NCI-H748 (cell line): ENCODE data around the gene SFMBT1.

Experiments used
- DNase-seq: peaks from one replicate; lab custom pipeline; 2025; ENCODE audit not compliant: unreplicated experiment; lab: John Stamatoyannopoulos, UW

Gene SFMBT1

DNA sequence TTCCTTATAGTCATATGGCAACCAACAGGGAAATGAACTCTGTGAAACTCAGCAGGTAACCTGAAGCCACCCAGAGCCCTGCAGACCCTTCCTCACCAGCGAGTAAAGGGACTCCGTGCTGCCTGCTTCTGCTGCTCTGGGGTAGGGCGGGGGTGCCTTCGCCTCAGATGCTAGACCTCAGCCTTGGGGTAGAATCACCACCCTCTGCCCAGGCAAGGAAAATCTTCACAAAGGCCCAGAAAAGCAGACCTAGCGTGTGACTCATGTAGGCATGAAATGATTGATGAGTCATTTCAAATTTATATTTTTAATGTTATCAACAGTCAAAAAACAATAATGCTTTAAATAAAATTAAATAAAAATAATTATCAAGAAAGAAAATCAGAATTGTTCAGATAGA is 155.1 kb downstream of the SFMBT1 start:
- DNase-seq = no peak

DNA sequence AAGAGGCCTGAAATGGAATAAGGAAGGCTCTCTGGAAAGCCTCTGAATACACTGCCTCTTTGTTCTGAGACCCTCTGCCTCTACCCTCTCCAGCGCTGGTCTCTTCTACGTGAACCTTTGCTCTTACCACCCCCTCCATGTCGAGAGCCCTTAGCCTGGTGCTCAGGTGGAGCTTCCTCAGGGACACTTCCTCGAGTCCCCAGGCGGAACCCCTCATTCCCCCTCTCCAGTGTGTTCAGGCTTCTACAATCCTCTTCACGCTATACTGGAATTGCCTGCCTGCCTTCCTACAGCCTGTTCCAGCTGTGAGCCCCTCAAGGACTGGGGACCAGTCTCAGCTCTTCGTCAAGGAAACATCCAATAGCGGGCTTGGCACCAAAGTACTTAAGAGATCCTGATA is 156.0 kb downstream of the SFMBT1 start:
- no peak for DNase-seq

GRCh38 chr3:52887166-52887565 is 158.7 kb downstream of the SFMBT1 start:
- DNase-seq = no peak

- DNase-seq = no peak
These were observed 159.7 kb downstream of the SFMBT1 start for GRCh38 chr3:52886049-52886730.

DNA sequence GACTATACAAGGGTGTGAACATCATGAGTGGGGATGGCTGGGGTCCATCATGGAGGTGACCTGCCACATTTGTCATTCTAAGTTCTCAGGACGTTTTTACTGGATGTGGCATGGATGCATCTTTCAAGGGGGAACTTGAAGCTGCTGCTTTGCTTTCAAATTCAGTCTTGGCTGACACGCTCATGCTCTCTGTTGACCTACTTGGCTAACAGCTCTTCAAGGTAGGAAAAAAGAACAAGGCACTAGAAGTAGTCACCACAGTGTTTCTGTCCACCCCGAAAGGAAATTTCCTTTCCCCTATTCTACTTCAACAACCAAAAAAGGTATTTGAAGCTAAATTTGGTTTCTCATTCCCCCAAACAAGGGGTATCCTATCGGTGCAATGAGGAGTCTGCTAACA is 163.5 kb downstream of the SFMBT1 start:
- no peak for DNase-seq

- DNase-seq = no peak
These were observed 164.0 kb downstream of the SFMBT1 start for GRCh38 chr3:52881871-52882270.

DNA sequence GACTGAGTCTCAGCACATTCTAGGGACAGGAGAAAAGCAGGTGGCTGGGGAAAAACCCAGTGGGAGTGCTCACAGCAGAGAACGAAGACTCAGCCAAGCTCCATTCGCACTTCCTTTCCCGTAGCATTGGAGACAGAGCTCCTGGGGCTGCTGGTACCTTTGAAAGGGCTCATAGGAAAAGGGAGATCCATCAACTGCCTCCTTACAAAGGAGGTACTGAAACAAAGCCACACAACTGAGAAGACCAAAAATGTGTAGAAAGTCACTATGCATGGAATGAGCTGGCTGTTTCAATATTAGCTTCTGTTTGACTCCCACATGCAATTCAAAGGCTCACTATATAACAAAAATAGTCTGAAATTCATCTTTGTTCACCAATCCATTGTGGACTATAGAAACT is 165.4 kb downstream of the SFMBT1 start:
- DNase-seq = no peak

DNA sequence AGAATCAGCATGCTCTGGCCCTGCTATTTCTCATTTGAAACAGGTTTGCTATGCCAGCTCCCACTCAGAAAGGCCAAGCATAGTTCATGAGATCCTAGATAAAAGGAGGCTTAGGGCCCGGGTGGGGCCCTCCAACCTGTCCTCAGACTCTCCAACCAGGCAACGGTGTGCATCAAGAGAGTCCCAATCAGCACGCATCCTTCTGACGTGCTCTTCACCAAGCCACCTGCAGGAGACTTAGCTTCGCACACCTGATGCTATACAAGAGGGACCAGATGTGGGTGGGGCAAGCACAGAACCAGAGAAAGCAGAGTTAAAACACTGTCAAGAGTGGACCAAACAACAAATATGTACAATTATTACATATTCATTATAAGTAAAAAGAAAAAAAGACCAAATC is 165.8 kb downstream of the SFMBT1 start:
- no peak for DNase-seq

DNA sequence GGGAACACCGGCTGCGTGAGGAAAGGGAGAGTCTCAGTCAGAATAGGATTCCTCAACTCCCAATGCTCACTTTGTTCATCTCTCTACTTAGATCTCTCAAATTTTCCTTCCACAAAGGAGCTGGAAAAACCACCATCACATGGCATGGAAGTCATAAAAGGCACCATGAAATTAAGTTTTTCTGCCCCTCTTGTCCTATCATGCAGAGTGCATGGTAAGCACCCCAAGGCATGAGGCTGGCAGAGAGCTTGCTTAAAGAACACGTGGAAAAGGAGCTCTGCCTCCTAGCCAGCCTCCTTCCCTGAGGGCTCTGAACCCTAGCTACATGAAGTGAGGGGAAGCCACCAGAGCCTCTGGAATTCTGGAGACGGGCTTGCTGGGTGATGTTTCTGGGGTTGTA is 166.3 kb downstream of the SFMBT1 start:
- DNase-seq = no peak

DNA sequence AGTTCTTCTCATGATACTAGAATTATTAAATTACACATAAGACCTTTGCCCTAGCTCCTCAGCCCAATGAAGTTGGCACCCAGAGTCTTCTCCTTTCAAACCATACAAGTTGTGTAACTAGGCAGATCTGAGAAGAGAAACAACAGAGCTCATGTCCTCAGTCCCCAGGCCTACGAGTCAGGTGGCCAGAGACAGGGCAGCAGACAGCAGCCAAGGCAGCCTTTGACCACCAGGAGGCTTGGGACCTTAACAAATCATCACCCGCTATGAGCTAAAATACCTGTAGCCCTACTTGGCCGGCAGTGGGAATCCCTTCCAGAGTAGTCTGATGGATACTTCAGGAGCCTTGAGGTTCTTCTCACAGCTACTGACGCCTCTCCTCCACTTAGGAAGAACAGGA is 166.8 kb downstream of the SFMBT1 start:
- no peak for DNase-seq

DNA sequence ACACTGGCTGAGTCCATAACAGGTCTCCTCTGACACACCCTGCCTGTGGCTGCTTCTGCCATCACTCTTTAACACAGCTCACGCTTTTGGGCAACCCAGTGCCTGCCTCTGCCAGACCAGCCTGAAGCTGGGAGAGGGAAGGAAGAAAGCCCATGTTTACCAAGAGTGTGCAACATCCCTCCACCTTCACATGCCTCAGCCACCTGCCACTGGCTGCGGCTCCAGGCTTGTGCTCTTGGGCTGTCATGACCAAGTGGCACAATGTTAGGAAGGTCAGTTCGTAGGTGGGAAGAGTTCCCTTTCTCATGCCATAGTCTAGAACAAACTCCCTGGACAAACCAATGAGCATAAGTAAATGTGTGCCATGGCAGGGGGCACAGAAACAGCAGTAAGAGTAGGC is 168.8 kb downstream of the SFMBT1 start:
- DNase-seq = no peak

DNA sequence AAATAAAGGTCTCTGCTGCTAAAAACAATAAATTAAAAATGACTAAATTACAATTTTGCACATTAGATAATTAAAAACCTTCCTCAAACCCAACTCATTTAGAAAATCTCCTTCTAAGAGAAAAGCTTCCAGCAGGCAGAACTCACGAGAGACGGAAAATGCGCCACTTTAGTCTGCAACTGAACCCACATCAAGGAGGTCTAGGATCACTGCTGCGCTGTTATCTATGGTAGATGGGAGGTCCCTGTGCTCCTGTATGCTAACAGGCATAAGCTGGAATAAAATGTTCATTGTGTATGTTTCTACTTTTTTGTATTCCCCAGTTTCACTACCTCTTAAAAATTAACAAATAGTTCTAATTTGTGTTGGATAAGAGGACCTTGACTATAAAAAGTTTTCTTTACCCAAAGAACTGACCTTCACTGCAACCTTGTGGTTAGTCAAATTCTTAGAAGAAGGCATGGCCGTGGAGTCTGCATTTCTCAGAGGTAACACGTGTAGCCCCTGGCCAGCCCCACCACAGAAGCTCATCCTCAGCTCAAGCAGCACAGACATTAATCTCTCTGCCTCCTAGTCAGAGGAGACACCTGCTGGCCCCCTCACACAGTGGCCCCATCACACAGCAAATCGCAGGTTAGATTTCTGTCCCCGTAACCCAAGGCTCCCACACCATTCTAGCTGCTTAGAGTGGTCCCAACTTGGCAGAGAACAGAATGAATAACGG is 170.8 kb downstream of the SFMBT1 start:
- no peak for DNase-seq

DNA sequence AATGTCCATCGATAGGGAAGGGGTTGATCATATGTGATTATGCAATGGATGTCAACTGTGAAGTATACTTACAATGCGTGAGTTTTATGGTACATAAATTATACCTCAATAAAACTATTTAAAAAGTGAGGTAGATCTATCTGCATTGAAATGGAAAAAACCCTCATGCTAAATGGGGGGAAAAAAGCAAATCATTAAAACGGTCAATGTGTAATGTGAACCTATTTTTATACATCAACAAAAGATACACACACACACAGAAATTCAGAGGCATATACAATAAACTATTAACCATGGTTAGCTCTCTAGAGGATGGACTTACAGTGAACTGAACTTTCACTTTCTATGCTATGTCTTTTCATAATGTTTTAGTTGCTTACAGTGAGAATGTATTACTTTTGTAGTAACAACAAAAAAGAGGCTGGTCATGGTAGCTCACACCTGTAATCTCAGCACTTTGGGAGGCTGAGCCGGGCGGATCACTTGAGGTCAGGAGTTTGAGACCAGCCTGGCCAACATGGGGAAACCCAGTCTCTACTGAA is 171.6 kb downstream of the SFMBT1 start:
- DNase-seq = no peak

DNA sequence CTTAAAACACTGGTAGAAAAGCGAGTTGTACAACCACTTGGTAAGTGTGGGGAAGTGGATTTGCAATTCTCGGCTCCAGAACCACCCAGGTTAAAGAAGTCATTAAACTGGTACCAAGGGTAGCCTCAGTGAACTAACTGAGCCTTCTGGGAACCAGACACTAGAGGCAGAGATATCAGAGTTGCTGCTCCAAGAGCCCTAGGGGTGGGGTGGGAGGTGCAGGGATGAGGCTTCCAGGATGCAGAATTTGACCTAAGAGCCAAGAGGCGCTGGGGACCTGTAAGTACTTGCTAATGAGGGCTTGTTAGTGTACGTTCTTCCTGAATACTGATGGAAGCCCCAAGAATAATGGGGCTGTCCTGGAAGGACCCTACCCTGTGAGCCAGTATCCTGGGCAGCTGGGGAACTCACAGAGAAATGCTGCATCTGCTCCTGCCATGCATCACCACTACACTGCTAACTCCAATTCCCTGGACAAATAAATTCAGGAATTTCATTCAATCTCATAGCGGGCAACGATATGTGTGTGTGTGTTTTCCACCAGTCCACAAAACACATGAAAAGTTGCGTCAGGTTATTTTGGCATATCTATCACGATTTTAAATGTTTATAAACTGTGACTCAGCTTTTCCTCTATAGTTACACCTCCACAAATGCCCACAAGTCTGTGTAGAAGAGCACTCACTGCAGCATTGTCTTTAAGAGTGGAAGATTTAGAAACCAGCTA is 172.3 kb downstream of the SFMBT1 start:
- DNase-seq = no peak

- DNase-seq = no peak
These were observed 173.6 kb downstream of the SFMBT1 start for GRCh38 chr3:52872245-52872644.

DNA sequence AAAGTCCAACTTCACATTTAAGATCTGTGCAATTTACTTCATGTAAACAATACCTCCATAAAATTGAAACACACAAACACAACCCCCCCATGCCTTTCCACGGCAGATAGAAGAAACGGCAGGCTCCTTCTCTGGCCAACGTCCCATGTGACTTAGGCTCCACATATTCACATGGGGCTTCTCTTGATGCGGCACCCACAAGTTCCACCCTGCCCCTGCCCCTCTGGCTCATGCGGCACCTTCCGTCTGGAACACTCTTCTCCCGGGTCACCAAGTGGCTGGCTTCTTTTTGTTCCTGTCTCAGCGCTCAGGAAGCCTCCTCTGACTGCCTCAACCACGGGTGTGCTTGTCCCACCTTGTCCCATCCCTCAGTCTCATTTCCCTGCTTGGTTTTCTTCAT is 174.1 kb downstream of the SFMBT1 start:
- DNase-seq = no peak

GRCh38 chr3:52870471-52870870 is 175.4 kb downstream of the SFMBT1 start:
- no peak for DNase-seq

DNA sequence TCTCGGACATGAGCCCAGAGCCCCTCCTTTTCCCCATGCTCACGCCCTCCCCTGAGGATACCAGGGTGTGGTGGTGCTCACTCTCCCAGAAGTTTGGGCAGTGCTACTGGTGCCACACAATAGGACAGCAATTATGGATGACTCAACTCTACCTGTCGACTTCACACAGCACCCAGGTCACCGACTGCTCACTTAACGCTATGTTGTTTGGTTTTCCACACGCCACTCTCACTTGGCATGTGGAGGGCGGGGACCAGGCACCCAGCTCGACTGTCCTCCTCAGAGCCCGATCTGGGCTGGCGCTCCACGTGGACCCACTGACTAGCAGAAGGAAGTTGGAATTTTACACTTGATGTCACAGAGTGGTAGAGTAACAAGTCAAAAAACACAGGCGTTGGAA is 179.4 kb downstream of the SFMBT1 start:
- no peak for DNase-seq

DNA sequence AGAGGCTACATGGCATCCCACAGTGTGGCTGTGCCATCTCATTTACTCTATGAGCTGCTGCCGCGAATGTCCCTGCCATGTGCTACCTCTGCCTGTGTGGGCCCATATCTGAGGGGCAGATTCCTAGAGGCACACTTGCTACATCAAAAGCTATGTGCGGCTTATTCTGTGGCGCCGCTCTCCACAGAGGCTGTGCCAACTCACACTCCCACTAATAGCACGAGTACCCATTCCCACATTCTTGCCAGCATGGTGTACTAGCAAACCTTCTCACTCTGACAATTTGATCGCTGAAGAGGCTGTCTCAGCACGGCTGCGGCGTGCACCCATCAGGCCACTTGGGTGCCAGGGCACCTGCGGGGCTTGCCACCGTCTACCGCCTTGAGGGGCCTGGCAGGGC is 179.9 kb downstream of the SFMBT1 start:
- DNase-seq = no peak

DNA sequence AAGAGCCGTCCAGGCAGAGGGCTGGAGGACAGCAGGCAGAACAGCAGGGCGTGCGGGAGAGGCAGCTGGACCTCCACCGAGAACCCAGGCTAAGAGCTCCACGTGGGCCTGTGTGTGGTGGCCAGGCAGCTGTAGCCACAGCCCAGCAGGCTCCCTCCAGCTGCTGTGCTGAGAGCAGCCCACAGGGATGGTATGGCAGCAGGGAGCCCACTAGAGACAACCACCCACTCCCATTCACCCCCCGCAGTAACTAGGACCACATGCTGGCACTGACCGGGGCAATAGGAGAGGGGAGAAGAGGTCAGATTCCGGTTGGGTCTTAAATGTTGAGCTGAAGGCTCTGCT is 185.5 kb downstream of the SFMBT1 start:
- DNase-seq = no peak

- no peak for DNase-seq
These were observed 186.0 kb downstream of the SFMBT1 start for GRCh38 chr3:52859686-52860423.
